Measurements from ENCODE around the gene BANP.
"Not testable (repeated sequence)": the region's sequence is repeated elsewhere in the genome, so short reads cannot be mapped to it uniquely, and the experiment has no call there.

The BANP gene

GRCh38 chr16:88077328-88078108, 126.3 kb downstream of the BANP start:
- in situ Hi-C loops (cut with HindIII; ENCODE audit: low sequenced_read_pairs): no loop called here

GRCh38 chr16:88078111-88078775, 127.0 kb downstream of the BANP start:
- in situ Hi-C loops (cut with HindIII; ENCODE audit: low sequenced_read_pairs): no loop called here

GRCh38 chr16:88083582-88083981, 132.3 kb downstream of the BANP start:
- in situ Hi-C loops (cut with HindIII; ENCODE audit: low sequenced_read_pairs): no loop called here

- in situ Hi-C loops (cut with HindIII; ENCODE audit: low sequenced_read_pairs): no loop called here
These were observed 133.6 kb downstream of the BANP start for GRCh38 chr16:88084881-88085280.

GRCh38 chr16:88086571-88087516, 135.6 kb downstream of the BANP start:
- in situ Hi-C loops (cut with HindIII; ENCODE audit: low sequenced_read_pairs): no loop called here

GRCh38 chr16:88087517-88087877, 136.3 kb downstream of the BANP start:
- in situ Hi-C loops (cut with HindIII; ENCODE audit: low sequenced_read_pairs): no loop called here

- in situ Hi-C loops (cut with HindIII; ENCODE audit: low sequenced_read_pairs): no loop called here
These were observed 136.9 kb downstream of the BANP start for GRCh38 chr16:88088161-88088581.

GRCh38 chr16:88088611-88089010, 137.4 kb downstream of the BANP start:
- in situ Hi-C loops (cut with HindIII; ENCODE audit: low sequenced_read_pairs): not testable (repeated sequence)

- in situ Hi-C loops (cut with HindIII; ENCODE audit: low sequenced_read_pairs): not testable (repeated sequence)
These were observed 137.8 kb downstream of the BANP start for GRCh38 chr16:88089071-88089470.

GRCh38 chr16:88089632-88090376, 138.6 kb downstream of the BANP start:
- in situ Hi-C loops (cut with HindIII; ENCODE audit: low sequenced_read_pairs): not testable (repeated sequence)

- in situ Hi-C loops (cut with HindIII; ENCODE audit: low sequenced_read_pairs): not testable (repeated sequence)
These were observed 139.3 kb downstream of the BANP start for GRCh38 chr16:88090377-88091175.

- in situ Hi-C loops (cut with HindIII; ENCODE audit: low sequenced_read_pairs): not testable (repeated sequence)
These were observed 140.2 kb downstream of the BANP start for GRCh38 chr16:88091221-88091971.

- in situ Hi-C loops (cut with HindIII; ENCODE audit: low sequenced_read_pairs): not testable (repeated sequence)
These were observed 140.7 kb downstream of the BANP start for GRCh38 chr16:88091972-88092302.

GRCh38 chr16:88092791-88093555, 141.7 kb downstream of the BANP start:
- in situ Hi-C loops (cut with HindIII; ENCODE audit: low sequenced_read_pairs): not testable (repeated sequence)

- in situ Hi-C loops (cut with HindIII; ENCODE audit: low sequenced_read_pairs): not testable (repeated sequence)
These were observed 142.5 kb downstream of the BANP start for GRCh38 chr16:88093556-88094252.

GRCh38 chr16:88094253-88094575, 143.0 kb downstream of the BANP start:
- in situ Hi-C loops (cut with HindIII; ENCODE audit: low sequenced_read_pairs): not testable (repeated sequence)

GRCh38 chr16:88094900-88095299, 143.7 kb downstream of the BANP start:
- in situ Hi-C loops (cut with HindIII; ENCODE audit: low sequenced_read_pairs): not testable (repeated sequence)

- in situ Hi-C loops (cut with HindIII; ENCODE audit: low sequenced_read_pairs): not testable (repeated sequence)
These were observed 145.4 kb downstream of the BANP start for GRCh38 chr16:88096659-88097058.
